ENCODE results near the gene TP53RK.

- TF ChIP-seq EZH2 (IDR thresholded peaks at IDR 0.05; ENCODE audit: low read depth, unreplicated experiment) (no peak), CTCF (conservative IDR thresholded peaks at IDR 0.05; ENCODE audit: low read depth in 2 of 2) (no peak), POLR2AphosphoS5 (IDR thresholded peaks at IDR 0.05; ENCODE audit: low read depth) (no peak), EZH2phosphoT487 (IDR thresholded peaks at IDR 0.05; ENCODE audit: unreplicated experiment) (no peak), REST (IDR thresholded peaks at IDR 0.05; ENCODE audit: unreplicated experiment) (no peak)
These were observed 54.7 kb downstream of the TP53RK start for GRCh38 chr20:46634528-46634927.
